KMS-11 (cell line): Measurements from ENCODE around the gene PDXDC1.
"Not testable (repeated sequence)": the region's sequence is repeated elsewhere in the genome, so short reads cannot be mapped to it uniquely, and the experiment has no call there.

Experiments
- H2AFZ ChIP-seq: fragments of 200-600 bp; sonication (generic); 2 replicates; pipeline ENCODE4 v1.6.1; 2016; ENCODE audit warnings: antibody characterized with exemption, mixed run types, low read depth
- H3K27ac ChIP-seq: fragments of 200-600 bp; sonication (generic); 2 replicates; pipeline ENCODE4 v1.6.1; 2016; ENCODE audit warnings: mild to moderate bottlenecking, mixed run types
- H3K27me3 ChIP-seq: fragments of 200-600 bp; sonication (generic); 2 replicates; pipeline ENCODE4 v1.6.1; 2017; ENCODE audit warnings: mild to moderate bottlenecking, low read depth, mixed run types, moderate library complexity; ENCODE audit not compliant: insufficient read depth
- H3K36me3 ChIP-seq: fragments of 200-600 bp; sonication (generic); 2 replicates; pipeline ENCODE4 v1.6.1; 2017; ENCODE audit warnings: mild to moderate bottlenecking, mixed run types; ENCODE audit not compliant: insufficient read depth
- H3K4me1 ChIP-seq: fragments of 200-600 bp; sonication (generic); 2 replicates; pipeline ENCODE4 v1.6.1; 2016; ENCODE audit warnings: mild to moderate bottlenecking, low read depth, mixed run types; ENCODE audit not compliant: poor library complexity, severe bottlenecking
- H3K4me2 ChIP-seq: fragments of 200-600 bp; sonication (generic); 2 replicates; pipeline ENCODE4 v1.7.0; 2016; ENCODE audit warnings: mild to moderate bottlenecking, mixed run types
- H3K4me3 ChIP-seq: fragments of 200-600 bp; sonication (generic); IDR thresholded peaks from 2 replicates; pipeline ENCODE4 v1.6.1; 2017; ENCODE audit warnings: low read depth, low read length, mixed read lengths; ENCODE audit not compliant: insufficient read depth
- H3K79me2 ChIP-seq: fragments of 200-600 bp; sonication (generic); 2 replicates; pipeline ENCODE4 v1.6.1; 2016; ENCODE audit warnings: low read depth, mixed run types; ENCODE audit not compliant: insufficient read depth
- H3K9ac ChIP-seq: fragments of 200-600 bp; sonication (generic); 2 replicates; pipeline ENCODE4 v1.6.1; 2016; ENCODE audit warnings: mild to moderate bottlenecking, mixed run types
- H4K20me1 ChIP-seq: fragments of 200-600 bp; sonication (generic); 2 replicates; pipeline ENCODE4 v1.6.1; 2016; ENCODE audit warnings: mild to moderate bottlenecking, mixed run types; ENCODE audit not compliant: insufficient read depth
- TF ChIP-seq, protein P1 (sequence below): fragments of 200-600 bp; sonication (generic); conservative IDR thresholded peaks from 2 replicates; pipeline ENCODE4 v1.6.1; 2017; ENCODE audit warnings: low read depth, mild to moderate bottlenecking, antibody characterized with exemption, low read length, moderate library complexity, mixed read lengths

Gene PDXDC1

DNA sequence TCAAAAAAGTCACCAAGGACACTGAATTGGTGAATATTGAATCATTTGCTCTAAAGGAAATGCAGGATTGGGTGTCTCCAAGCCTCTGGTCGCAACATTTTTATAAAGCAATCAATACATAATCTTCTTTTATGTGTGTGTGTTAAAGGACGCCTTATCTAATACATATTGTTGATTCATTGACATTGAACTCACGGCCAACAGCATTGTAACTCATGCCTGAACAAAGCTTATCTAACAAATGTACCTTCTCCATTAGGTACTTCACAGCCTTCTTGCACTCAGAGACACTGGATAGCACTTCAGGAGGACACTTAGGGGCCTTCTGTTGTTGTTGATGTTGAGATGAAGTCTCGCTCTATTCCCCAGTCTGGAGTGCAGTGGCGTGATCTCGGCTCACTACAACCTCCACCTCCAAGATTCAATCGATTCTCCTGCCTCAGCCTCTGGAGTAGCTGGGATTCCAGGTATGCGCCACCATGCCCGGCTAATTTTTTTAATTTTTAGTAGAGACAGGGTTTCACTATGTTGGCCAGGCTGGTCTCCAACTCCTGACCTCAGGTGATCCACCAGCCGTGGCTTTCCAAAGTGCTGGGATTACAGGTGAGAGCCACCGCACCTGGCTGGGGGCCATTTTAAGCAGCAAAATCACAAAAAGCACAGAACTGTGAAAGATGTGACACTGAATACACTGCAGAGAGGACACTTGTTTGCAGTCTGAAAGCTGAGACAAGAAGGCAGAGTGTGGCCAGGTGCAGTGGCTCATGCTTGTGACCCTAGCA is 13.2 kb upstream of the PDXDC1 start:
- Histone ChIP-seq H3K27me3 (no peaks in the 10 kb centered on the region), H3K36me3 (no peaks in the 10 kb centered on the region), H3K4me2 (no peak overlapping the region), H3K9ac (no peak overlapping the region), H4K20me1 (no peaks in the 10 kb centered on the region), H3K27ac (no peak overlapping the region), H3K4me1 (no peaks in the 10 kb centered on the region), H2AFZ (no peak overlapping the region), H3K4me3 (no peak overlapping the region), H3K79me2 (no peaks in the 10 kb centered on the region)
- TF ChIP-seq, protein P1, sequence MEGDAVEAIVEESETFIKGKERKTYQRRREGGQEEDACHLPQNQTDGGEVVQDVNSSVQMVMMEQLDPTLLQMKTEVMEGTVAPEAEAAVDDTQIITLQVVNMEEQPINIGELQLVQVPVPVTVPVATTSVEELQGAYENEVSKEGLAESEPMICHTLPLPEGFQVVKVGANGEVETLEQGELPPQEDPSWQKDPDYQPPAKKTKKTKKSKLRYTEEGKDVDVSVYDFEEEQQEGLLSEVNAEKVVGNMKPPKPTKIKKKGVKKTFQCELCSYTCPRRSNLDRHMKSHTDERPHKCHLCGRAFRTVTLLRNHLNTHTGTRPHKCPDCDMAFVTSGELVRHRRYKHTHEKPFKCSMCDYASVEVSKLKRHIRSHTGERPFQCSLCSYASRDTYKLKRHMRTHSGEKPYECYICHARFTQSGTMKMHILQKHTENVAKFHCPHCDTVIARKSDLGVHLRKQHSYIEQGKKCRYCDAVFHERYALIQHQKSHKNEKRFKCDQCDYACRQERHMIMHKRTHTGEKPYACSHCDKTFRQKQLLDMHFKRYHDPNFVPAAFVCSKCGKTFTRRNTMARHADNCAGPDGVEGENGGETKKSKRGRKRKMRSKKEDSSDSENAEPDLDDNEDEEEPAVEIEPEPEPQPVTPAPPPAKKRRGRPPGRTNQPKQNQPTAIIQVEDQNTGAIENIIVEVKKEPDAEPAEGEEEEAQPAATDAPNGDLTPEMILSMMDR = no peak

DNA sequence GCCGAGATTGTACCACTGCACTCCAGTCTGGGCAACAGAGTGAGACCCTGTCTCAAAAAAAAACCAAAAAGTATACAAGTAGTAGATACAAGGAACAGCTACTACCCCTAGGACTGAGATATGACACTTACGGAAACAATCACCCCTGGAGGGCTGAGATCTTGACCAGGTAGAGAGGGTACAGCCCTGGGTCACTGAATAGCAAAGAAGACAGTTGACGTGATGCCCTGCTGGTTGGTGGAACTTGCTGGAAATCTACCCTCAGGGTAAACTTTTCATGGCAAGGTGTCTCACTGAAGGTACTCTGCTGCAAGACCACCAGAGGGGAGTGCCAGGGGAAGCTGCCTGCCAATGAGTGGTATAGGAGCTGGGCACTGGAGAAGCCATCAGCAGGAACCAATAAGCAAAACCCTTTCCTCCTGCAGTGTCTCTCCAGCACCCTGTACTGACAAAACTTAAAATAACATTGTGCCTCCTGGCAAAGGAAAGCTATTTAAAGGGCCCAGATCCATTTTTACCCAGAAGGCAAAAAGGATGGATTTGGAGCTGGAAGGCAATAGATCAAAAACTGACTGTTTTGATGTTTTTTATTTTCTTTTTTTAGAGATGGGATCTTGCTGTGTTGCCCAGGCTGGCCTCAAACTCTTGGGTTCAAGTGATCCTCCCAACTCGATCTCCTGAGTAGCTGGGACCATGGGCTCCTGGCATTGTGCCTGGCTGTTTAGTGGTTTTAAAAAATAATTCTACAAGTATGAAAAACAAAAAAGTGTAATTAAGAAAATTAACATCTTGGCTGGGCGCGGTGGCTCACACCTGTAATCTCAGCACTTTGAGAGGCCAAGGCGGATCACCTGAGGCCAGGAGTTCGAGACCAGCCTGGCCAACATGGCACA is 11.3 kb upstream of the PDXDC1 start:
- H3K36me3 ChIP-seq = no peaks in the 10 kb centered on the region
- H3K4me2 ChIP-seq = no peak overlapping the region
- no peak overlapping the region for H3K27ac ChIP-seq
- no peaks in the 10 kb centered on the region for H4K20me1 ChIP-seq
- H3K9ac ChIP-seq = no peak overlapping the region
- no peaks in the 10 kb centered on the region for H3K79me2 ChIP-seq
- no peak overlapping the region for H3K4me3 ChIP-seq
- no peak overlapping the region for H2AFZ ChIP-seq
- H3K27me3 ChIP-seq = no peaks in the 10 kb centered on the region
- no peaks in the 10 kb centered on the region for H3K4me1 ChIP-seq
- TF ChIP-seq, protein P1 = no peak

DNA sequence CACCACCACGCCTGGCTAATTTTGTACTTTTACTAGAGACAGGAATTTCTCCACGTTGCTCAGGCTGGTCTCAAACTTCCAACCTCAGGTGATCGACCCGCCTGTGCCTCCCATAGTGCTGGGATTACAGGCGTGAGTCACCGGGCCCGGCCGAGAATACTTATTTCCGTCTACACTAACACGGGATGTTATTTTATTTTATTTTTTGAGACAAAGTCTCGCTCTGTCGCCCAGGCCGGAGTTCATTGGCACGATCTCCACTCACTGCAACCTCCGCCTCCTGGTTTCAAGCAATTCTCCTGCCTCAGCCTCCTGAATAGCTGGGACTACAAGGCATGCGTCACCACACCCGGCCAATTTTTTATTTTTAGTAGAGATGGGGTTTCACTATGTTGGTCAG is 9.5 kb upstream of the PDXDC1 start:
- Histone ChIP-seq H3K27ac (no peak overlapping the region), H3K36me3 (no peaks in the 10 kb centered on the region), H3K9ac (no peak overlapping the region), H3K27me3 (no peaks in the 10 kb centered on the region), H3K79me2 (no peaks in the 10 kb centered on the region), H3K4me3 (no peak overlapping the region), H2AFZ (no peak overlapping the region), H4K20me1 (no peaks in the 10 kb centered on the region), H3K4me2 (no peak overlapping the region), H3K4me1 (no peaks in the 10 kb centered on the region)
- TF ChIP-seq, protein P1 = no peak

DNA sequence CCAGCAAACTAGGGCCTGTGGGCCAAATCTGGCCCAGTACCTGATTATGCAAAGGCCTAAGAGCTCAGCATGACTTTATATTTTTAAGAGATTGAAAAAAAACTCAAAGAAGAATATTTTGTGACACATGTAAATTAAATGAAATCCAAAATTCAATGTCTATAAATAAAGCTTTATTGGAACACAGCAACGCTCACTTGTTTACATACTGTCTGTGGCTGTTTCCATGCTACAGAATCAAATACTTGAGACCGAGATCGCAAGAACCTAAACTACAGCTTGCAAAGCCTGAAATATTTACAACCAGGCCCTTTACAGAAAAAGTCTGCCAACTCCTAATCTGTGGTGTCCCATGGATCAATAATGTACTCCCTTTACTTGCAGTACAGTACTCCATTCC is 5.0 kb upstream of the PDXDC1 start:
- H3K4me2 ChIP-seq, H3K27me3 ChIP-seq, H3K4me3 ChIP-seq, H3K27ac ChIP-seq, H3K79me2 ChIP-seq, H2AFZ ChIP-seq, H3K36me3 ChIP-seq, H3K9ac ChIP-seq, H4K20me1 ChIP-seq, H3K4me1 ChIP-seq: not testable (repeated sequence)

DNA sequence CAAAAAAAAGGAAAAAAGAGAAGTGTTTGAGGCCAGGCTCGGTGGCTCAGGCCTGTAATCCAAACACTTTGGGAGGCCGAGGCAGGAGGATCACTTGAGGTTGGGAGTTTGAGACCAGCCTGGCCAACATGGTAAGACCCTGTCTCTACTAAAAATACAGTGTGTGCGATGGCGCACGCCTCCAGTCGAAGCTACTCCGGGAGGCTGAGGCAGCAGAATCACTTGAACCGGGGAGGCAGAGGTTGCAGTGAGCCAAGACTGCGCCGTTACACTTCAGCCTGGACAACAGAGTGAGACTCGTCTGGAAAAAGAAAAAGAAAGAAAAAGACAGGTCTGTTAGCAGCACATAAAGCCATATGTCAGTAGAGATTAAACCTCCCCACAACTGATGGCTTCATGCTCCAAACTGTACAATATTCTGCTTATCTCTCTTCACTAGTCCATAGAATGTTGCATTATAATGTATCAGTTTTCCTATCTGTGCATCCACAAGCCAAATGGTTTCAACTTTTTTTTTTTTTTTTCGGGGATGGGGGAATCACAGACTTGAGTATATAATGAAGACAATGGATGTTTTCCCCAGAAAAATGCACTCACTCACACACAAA is 3.1 kb upstream of the PDXDC1 start:
- not testable (repeated sequence) for H3K4me2 ChIP-seq, H3K27me3 ChIP-seq, H4K20me1 ChIP-seq, H3K4me3 ChIP-seq, H2AFZ ChIP-seq, H3K36me3 ChIP-seq, H3K9ac ChIP-seq, H3K27ac ChIP-seq
- Histone ChIP-seq H3K4me1 (peaks cover 13% of the 10 kb centered on the region), H3K79me2 (peaks cover 13% of the 10 kb centered on the region; the same call in 1 of the 2 replicates)

DNA sequence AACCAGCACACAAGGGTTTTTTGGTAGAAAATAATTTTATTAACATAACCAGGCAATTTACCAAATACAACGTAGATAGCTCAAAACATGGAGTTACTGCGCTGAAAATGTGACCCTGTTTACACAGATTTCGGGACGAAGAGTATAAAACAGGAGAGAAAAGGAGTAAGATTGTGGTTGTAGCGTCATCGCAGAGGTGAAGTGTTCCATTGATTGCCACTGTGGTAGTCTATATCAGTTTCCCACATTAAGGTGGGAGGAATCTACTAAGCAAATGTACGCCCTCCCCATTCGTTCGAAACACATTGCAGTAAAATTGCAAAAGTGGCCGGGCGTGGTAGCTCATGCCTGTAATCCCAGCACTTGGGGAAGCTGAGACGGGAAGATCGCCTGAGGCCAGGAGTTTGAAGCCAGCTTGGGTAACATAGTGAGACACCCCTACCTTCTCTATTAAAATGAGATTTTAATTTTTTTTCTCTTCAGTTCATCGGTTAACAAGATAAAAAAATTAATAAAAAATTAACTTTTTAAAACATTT is 972 bp upstream of the PDXDC1 start:
- H3K36me3 ChIP-seq, H3K27me3 ChIP-seq, H3K27ac ChIP-seq, H4K20me1 ChIP-seq, H3K4me3 ChIP-seq: not testable (repeated sequence)
- Histone ChIP-seq H3K79me2 (peaks cover 28% of the 10 kb centered on the region; the same call in 1 of the 2 replicates), H2AFZ (peak overlapping the region; percentile 94), H3K4me2 (peak overlapping the region; percentile 72), H3K4me1 (peaks cover 13% of the 10 kb centered on the region), H3K9ac (0 out of 2 replicates have a peak overlapping the region, but pooled peaks have one; percentile 73)

DNA sequence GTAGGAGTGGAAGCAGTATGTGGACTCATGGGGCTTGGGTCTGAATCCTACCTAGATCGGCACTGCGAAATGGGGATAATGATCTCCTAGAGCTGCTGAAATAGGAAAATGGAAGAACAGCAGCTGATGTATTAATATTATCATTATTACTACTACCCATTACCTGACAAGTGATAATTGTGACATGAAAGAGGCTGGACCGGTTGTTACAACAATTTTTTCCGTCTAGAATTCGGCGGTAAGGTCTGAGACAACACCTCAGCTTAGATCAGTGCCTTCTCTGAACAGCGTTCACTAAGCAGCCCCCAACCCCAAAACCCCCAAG is 533 bp upstream of the PDXDC1 start:
- peak overlapping the region; percentile 72 for H3K4me2 ChIP-seq
- not testable (repeated sequence) for H3K27ac ChIP-seq, H3K4me3 ChIP-seq, H4K20me1 ChIP-seq, H3K27me3 ChIP-seq, H3K36me3 ChIP-seq
- H2AFZ ChIP-seq = peak overlapping the region; percentile 94
- peaks cover 32% of the 10 kb centered on the region; the same call in 1 of the 2 replicates for H3K79me2 ChIP-seq
- peak overlapping the region; percentile 73; the same call in 1 of the 2 replicates for H3K9ac ChIP-seq
- peaks cover 13% of the 10 kb centered on the region for H3K4me1 ChIP-seq
